ENCODE data around the gene DGKD. TPM values are rescaled to one million over a fixed set of nuclear protein-coding genes. Genes with fewer than 3 reads are reported as not detected.

Gene DGKD
- total and polyA plus RNA-seq, 2 donors (not counting 1 experiment from before 2014, with no cell fraction given), result 224 to 396 TPM

- H4K20me1 ChIP-seq (ENCODE audit: control insufficient read depth, insufficient read depth, low read length, poor library complexity, severe bottlenecking), result no peaks in the 10 kb centered on the region
- Mint-ChIP-seq H3K4me1 (peaks cover 83% of the 10 kb centered on the region), H3K9me3 (ENCODE audit: insufficient read depth) (no peaks in the 10 kb centered on the region), H3K4me3 (peak overlapping the region; percentile 94), H3K27ac (peak overlapping the region; percentile 85), H3K27me3 (no peaks in the 10 kb centered on the region)
- TF ChIP-seq EZH2 (IDR thresholded peaks at IDR 0.05; ENCODE audit: borderline replicate concordance, insufficient read depth, low read depth, low read length, poor library complexity, severe bottlenecking), result no peak
- no peak for TF ChIP-seq CTCF (IDR thresholded peaks at IDR 0.05)
- peak overlapping the region; percentile 91 for H3K4me2 ChIP-seq (replicated peaks; ENCODE audit: low read depth, low read length, poor library complexity, severe bottlenecking)
- DNase-seq, result no peak
- ChIA-PET CTCF (interaction anchor here (0.6 to 3.8 kb wide), 15 partner anchors 10 to 108 kb away, joined by 3 to 24 read pairs (median 5); no protein-coding TSS in a partner anchor), POLR2A (interaction anchor here (0.7 to 1.9 kb wide), 6 partner anchors 9 to 89 kb away, joined by 3 to 7 read pairs (median 4); no protein-coding TSS in a partner anchor)
- peak overlapping the region; percentile 35 to 89 (median 82) for H3K4me3 ChIP-seq (ENCODE audit: control extremely low read depth in 1 of 5, extremely low read depth in 1 of 5, insufficient read depth in 1 of 5, low read depth in 2 of 5, low read length in 4 of 5)
- intact Hi-C loops (cut with micrococcal nuclease), result loop anchor here (2.0 to 10.0 kb wide), 5 partner anchors 34 to 252 kb away; partner anchors contain the start of gene ATG16L1
- no peak overlapping the region for H2AFZ ChIP-seq (ENCODE audit: insufficient read depth, low read depth, low read length, poor library complexity, severe bottlenecking)
- H3K27ac ChIP-seq (ENCODE audit: low read length in 2 of 2), result peak overlapping the region; percentile 48 to 85
- peaks cover 74 to 84% of the 10 kb centered on the region in 2 donors for H3K4me1 ChIP-seq (ENCODE audit: control insufficient read depth in 2 of 2, insufficient read depth in 2 of 2, low read length in 2 of 2)
- peak overlapping the region; percentile 85 for H3K9ac ChIP-seq (ENCODE audit: low read length)
- no peaks in the 10 kb centered on the region for H3K27me3 ChIP-seq (replicated peaks in 1 of 4; ENCODE audit: control extremely low read depth in 1 of 4, control insufficient read depth in 3 of 4, insufficient read depth in 4 of 4, low read length in 3 of 4)
- WGBS (ENCODE audit: insufficient coverage), result 38% methylated on average over 3 of the region's 4 CpGs
- no peaks in the 10 kb centered on the region for H3K9me3 ChIP-seq (ENCODE audit: control extremely low read depth in 1 of 3, control insufficient read depth in 2 of 3, insufficient read depth in 1 of 3, low read length in 2 of 3)
- ATAC-seq (ENCODE audit: low read depth), result no peak
- H3K79me2 ChIP-seq (ENCODE audit: control insufficient read depth, insufficient read depth, low read length), result peaks cover 88% of the 10 kb centered on the region
- H3K36me3 ChIP-seq (replicated peaks in 1 of 2; ENCODE audit: control extremely low read depth in 1 of 2, control insufficient read depth in 1 of 2, extremely low read depth in 1 of 2, insufficient read depth in 2 of 2, low read length in 1 of 2), result peaks cover 0 to 10% of the 10 kb centered on the region in 2 experiments
Observed at GRCh38 chr2:233356546-233357308, 2.4 kb downstream of the DGKD start.
